ENCODE data around the gene GGA2.

Gene GGA2

DNA sequence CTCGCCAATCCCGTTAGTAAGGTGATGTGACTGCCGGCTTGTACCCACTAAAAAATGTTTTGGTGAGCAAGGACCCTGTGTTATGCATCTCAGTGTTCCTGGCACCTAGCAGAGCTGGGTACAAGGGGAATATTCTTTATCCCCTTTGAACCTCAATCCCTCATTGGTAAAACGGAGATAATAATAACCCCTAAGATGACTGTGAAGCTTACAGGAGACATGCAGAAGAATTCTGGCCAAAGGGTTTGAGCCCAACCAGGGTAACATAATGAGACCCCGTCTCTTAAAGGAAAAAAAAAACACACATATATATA, 896 bp downstream of the GGA2 start:
- DNase-seq (ENCODE audit: low read depth): no peak
- peak overlapping the region; percentile 64 for H3K4me3 ChIP-seq (ENCODE audit: low read depth, low read length)
- TF ChIP-seq, protein P1, sequence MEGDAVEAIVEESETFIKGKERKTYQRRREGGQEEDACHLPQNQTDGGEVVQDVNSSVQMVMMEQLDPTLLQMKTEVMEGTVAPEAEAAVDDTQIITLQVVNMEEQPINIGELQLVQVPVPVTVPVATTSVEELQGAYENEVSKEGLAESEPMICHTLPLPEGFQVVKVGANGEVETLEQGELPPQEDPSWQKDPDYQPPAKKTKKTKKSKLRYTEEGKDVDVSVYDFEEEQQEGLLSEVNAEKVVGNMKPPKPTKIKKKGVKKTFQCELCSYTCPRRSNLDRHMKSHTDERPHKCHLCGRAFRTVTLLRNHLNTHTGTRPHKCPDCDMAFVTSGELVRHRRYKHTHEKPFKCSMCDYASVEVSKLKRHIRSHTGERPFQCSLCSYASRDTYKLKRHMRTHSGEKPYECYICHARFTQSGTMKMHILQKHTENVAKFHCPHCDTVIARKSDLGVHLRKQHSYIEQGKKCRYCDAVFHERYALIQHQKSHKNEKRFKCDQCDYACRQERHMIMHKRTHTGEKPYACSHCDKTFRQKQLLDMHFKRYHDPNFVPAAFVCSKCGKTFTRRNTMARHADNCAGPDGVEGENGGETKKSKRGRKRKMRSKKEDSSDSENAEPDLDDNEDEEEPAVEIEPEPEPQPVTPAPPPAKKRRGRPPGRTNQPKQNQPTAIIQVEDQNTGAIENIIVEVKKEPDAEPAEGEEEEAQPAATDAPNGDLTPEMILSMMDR (IDR thresholded peaks at IDR 0.05; ENCODE audit: control insufficient read depth, extremely low read depth, insufficient read depth): no peak

DNA sequence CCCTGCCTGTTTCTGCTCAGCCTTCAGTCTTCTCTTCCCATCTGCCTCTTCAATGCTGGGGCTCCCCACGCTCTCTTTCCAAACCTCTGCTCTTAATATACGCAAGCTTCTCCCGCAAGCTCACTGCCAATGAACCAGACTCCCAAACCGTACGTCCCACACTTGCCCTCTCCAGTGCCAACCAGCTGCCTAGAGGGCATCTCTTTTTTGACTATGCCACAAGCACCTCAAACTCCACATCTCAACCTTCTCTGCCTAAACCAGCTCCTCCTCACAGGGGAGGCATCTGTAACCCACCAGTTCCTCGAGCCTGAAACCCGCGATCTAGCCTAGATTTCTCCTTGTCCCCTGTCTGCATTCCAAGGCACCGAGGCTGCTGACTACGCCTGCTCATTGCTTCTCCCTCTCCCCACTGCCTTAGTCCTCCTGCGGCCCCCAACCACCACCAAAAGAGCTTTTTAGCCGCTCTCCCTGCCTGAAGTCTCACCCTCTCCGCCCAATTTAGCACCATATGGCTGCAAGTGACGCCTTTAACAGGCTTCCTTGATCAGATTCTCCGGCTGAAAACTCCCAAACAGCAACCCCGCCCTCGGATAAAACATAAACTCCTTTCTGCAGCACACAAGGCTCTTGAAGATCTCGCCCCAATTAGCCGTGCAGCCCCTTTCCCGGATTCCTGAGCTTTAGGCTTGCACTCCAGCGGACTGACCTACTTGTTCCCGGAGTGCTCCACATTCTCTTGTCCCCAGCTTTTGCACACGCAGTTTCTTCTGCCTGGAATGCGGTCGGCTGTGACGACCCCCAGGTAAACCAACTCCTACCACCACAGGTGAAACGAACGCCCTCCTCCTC, 1.5 kb downstream of the GGA2 start:
- H3K4me3 ChIP-seq (ENCODE audit: low read depth, low read length): peak overlapping the region; percentile 64
- TF ChIP-seq, protein P1 (IDR thresholded peaks at IDR 0.05; ENCODE audit: control insufficient read depth, extremely low read depth, insufficient read depth): no peak
- no peak for DNase-seq (ENCODE audit: low read depth)

DNA sequence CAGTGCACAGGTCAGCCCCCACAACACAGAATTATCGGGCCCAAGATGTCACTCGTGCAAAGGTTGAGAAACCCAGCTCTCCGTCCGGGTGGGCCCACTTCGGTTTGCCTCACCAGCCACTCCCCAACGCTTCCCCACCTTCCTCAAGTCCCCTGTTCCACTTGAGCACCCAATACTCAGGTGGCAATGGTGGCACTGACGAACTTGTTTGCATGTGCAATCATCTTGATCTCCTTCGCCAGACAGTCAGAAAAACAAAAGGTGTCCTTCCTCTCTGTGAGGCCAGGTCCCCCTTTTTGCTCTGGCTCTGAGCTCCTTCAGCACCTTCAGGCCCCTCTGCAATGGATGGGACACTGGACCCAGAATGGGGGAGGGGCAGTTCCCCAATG, 3.7 kb downstream of the GGA2 start:
- H3K4me3 ChIP-seq (ENCODE audit: low read depth, low read length): no peak overlapping the region
- DNase-seq (ENCODE audit: low read depth): no peak
- TF ChIP-seq, protein P1 (IDR thresholded peaks at IDR 0.05; ENCODE audit: control insufficient read depth, extremely low read depth, insufficient read depth): no peak

DNA sequence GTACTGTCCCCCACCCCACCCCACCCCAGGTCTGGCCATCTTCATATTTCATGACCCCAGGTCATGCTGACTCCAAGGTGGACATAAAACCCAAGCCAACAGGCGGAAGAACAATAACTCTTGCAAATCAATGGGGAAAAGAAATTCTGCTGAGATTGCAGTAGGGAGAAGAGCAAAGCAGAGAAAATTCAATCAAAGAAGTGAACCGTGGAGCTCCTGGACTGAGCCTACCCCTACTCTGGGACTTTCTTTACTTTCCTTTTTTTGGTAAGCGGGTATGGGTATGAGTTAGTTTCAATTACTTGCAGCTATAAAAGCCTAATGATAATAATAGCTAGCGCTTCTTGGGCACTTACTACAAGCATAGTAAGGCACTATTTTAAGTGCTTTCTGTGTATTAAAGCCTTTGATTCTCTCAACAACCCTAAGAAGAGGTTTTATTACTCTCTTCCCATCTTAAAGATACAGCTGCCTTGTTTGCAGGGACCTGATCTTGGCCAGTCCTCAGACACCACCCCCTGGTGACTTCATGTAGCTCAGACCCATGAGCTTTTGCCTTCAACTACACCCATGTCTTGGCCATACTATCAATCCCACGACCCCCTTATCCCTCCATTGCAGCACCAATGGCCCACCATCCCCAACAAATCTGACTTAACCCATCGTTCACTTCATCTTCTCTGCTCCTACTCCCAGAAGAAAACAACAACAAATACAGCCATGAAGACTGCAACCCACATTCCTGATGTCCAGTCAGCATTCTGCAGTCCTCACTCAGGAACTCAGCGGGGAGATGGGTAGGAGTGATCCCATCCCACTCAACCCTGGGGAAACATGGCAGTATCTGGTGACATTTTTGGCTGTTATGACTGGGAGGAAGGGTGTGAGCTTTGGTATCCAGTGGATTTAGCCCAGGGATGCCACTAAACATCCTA, 4.4 kb downstream of the GGA2 start:
- DNase-seq (ENCODE audit: low read depth): no peak
- TF ChIP-seq, protein P1 (IDR thresholded peaks at IDR 0.05; ENCODE audit: control insufficient read depth, extremely low read depth, insufficient read depth): no peak
- H3K4me3 ChIP-seq (ENCODE audit: low read depth, low read length): no peak overlapping the region

DNA sequence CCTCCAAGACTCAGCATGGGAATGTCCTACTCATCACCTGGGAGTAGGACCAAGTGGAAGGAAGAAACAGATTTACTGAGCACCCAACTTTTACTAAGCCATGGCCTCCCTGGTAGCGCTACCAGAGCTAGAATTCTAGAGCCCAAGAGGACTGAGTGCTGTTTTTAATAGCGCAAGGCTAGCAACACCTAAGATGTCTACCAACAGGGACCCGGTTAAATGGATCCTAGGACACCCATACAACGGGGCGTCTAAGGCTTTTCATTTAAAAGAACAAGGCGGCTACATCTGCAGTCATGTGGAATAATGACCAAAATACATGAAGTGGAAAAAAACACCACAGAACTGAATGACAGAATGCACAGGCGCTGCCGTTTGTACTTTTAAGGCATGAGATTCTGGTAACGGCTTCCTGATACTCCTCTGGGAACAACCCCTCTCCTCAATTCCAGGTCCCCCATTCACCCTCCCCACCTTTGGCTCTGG, 5.1 kb downstream of the GGA2 start:
- no peak overlapping the region for H3K4me3 ChIP-seq (ENCODE audit: low read depth, low read length)
- no peak for DNase-seq (ENCODE audit: low read depth)
- TF ChIP-seq, protein P1 (IDR thresholded peaks at IDR 0.05; ENCODE audit: control insufficient read depth, extremely low read depth, insufficient read depth): no peak

DNA sequence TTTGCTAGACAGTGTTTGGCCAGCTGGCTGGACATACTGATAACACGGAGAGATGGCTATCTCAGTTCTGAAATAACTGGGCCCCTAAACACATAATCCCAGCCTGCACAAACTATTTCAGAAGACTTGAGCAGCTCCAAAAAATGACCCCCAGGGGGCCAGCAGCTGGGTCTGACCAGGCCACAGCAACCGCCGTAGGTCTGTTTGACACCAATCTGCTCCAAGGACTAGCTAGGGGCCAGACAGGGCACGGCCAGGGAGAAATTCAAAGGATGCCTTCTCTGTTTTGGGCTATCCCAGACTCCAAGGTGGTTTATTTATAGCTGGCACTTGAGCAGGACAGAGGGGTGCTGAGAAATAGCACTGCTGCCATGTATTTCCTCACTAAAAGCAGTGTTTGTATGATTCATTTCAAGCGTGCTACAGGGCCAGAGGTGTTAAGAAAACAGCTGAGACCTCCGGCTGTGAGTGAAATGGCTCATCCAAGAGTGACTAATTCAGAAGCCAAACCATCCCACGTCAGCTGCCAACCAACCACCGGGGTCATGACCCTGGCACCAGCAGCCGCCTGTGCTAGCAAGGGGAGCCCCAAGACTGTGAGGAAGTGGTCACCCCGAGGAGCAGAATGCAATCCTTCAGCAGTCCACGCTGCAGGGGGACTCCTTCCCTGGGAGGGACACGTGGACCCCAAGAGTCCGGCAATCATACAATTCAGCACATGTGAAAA, 5.7 kb downstream of the GGA2 start:
- no peak for DNase-seq (ENCODE audit: low read depth)
- H3K4me3 ChIP-seq (ENCODE audit: low read depth, low read length): no peak overlapping the region
- TF ChIP-seq, protein P1 (IDR thresholded peaks at IDR 0.05; ENCODE audit: control insufficient read depth, extremely low read depth, insufficient read depth): no peak
